ENCODE measurements around the gene TMEM247.

DNA sequence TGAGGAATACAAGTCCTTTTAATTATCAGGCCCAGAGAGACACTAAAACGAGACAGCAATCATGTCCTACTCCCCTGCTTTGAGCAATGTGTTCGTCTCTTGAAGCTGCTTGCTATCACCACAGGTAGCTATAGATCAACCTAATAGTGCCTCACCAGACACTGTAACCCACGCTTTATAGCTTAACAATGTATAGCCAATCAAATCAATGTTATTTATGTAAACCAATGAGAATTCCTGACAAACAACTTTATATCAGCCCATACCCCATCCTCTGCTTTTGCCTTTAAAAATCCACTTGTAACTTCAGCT is 26.1 kb downstream of the TMEM247 start:
- TF ChIP-seq EZH2phosphoT487 (IDR thresholded peaks at IDR 0.05; ENCODE audit: borderline replicate concordance, low read length) = no peak
- TF ChIP-seq, protein P1, sequence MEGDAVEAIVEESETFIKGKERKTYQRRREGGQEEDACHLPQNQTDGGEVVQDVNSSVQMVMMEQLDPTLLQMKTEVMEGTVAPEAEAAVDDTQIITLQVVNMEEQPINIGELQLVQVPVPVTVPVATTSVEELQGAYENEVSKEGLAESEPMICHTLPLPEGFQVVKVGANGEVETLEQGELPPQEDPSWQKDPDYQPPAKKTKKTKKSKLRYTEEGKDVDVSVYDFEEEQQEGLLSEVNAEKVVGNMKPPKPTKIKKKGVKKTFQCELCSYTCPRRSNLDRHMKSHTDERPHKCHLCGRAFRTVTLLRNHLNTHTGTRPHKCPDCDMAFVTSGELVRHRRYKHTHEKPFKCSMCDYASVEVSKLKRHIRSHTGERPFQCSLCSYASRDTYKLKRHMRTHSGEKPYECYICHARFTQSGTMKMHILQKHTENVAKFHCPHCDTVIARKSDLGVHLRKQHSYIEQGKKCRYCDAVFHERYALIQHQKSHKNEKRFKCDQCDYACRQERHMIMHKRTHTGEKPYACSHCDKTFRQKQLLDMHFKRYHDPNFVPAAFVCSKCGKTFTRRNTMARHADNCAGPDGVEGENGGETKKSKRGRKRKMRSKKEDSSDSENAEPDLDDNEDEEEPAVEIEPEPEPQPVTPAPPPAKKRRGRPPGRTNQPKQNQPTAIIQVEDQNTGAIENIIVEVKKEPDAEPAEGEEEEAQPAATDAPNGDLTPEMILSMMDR (IDR thresholded peaks at IDR 0.05; ENCODE audit: low read depth, low read length, poor library complexity, severe bottlenecking) = no peak

All from DOHH2 (cell line).